B cell (primary cell): ENCODE data around the gene RFPL2.

Source experiments
- EZH2 ChIP-seq: IDR thresholded peaks from 2 replicates; pipeline ENCODE4 v1.6.1; 2012; ENCODE audit warnings: borderline replicate concordance, low read depth, mild to moderate bottlenecking, moderate library complexity, low read length; ENCODE audit not compliant: insufficient read depth, poor library complexity, severe bottlenecking
- TF ChIP-seq, protein P1 (sequence below): fragments of 200-600 bp; IDR thresholded peaks from one replicate; pipeline ENCODE4 v1.8.0; 2022; ENCODE audit warnings: antibody characterized with exemption, mild to moderate bottlenecking

DNA sequence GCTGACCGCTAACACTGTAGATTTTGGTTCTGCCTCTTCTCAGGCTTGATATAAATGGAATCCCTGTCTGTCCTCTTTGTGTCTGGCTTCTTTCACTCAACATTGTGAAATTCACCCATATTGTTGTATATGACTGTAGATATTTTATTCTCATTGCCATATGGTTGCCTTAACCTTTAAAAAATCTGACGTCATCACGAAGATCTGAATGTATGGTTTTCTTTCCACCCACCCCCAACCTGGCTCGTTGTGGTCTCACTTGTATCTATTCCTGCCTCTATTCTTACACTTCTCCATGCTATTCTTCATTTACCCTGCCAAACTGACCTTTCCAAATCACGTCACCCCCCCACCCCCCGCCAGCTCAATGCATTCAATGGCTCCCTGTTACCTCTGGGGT, 23.8 kb downstream of the RFPL2 start:
- TF ChIP-seq, protein P1, sequence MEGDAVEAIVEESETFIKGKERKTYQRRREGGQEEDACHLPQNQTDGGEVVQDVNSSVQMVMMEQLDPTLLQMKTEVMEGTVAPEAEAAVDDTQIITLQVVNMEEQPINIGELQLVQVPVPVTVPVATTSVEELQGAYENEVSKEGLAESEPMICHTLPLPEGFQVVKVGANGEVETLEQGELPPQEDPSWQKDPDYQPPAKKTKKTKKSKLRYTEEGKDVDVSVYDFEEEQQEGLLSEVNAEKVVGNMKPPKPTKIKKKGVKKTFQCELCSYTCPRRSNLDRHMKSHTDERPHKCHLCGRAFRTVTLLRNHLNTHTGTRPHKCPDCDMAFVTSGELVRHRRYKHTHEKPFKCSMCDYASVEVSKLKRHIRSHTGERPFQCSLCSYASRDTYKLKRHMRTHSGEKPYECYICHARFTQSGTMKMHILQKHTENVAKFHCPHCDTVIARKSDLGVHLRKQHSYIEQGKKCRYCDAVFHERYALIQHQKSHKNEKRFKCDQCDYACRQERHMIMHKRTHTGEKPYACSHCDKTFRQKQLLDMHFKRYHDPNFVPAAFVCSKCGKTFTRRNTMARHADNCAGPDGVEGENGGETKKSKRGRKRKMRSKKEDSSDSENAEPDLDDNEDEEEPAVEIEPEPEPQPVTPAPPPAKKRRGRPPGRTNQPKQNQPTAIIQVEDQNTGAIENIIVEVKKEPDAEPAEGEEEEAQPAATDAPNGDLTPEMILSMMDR = no peak
- no peak for TF ChIP-seq EZH2
